22Rv1 (cell line): ENCODE measurements around the gene AGFG1.

Experiments used
- CTCF ChIP-seq: fragments of 450-650 bp; IDR thresholded peaks from 2 replicates; pipeline ENCODE4 v1.5.1; 2017; ENCODE audit warnings: mild to moderate bottlenecking
- ZFX ChIP-seq: fragments of 450-650 bp; IDR thresholded peaks from 2 replicates; pipeline ENCODE4 v1.6.1; 2017; ENCODE audit warnings: antibody characterized with exemption, borderline replicate concordance

DNA sequence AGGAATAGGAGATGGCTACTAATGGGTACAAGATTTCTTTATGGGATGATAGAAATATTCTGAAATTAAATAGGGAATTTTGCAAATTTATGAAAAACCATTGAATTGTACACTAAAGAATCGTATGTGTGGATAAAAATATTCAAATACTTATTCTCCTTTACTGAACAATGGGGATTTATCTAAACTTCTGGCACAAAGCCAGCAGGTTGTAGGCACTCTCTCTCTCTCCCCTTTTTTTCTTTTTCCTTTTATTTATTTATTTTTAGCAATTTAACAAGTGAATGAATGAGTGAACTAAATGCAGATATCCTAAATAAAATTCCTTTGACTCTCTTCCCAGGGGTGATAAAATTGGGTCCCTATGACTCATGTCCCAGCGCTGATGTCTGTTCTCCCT lies 104.9 kb downstream of the AGFG1 start:
- TF ChIP-seq CTCF = no peak
- TF ChIP-seq ZFX = no peak
